DMS114 treated with DMSO at 0.1 percent for 48 hours (cell line): ENCODE measurements around the gene PALM.

Source experiments
- DNase-seq: peaks from one replicate; lab custom pipeline; 2025; ENCODE audit not compliant: unreplicated experiment; lab: John Stamatoyannopoulos, UW

Gene PALM

DNA sequence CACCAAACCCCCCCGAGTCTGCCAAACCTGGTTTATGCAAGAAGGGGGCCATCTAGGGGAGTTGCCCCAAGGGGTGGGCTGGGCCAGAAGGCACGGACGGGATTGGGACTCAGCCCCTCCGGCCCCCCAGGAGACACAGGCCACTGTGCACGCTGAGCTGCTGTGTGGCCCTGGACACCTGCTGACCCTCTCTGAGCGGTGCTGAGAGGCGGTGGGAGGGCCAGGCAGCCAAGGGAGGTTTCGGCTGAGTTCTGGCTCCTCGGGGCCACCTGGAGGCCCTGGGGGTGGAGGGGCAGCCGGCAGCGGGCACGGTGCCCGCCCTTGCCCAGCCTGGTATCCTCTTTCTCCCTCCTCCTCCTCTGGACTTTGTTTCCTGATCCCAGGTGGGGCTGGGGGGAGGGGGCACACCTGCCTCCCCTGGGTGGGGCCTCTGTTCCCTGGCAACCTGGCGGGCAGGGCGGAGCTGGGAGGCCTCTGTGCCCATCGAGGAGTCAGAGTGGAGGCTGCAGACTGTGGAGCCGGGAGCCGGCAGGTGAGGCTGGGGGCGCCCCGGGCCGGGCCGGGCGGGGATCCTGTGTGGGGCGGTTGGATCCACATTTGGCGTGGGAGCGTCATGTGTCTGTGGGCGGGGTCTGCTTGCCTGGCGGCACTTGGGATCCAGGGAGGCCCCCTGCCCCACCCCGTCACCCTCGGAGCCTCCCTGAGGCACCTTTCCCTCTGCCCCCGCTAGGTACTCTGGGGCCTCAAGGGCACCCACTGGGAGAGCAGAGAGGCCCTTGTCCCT is 42.1 kb downstream of the PALM start, which contains the start of gene MISP:
Gene MISP (plus strand): TSS at position 473 of the 784 bp plus-strand sequence. CDS start 5,835 bp downstream, outside the sequence.
- no peak for DNase-seq

DNA sequence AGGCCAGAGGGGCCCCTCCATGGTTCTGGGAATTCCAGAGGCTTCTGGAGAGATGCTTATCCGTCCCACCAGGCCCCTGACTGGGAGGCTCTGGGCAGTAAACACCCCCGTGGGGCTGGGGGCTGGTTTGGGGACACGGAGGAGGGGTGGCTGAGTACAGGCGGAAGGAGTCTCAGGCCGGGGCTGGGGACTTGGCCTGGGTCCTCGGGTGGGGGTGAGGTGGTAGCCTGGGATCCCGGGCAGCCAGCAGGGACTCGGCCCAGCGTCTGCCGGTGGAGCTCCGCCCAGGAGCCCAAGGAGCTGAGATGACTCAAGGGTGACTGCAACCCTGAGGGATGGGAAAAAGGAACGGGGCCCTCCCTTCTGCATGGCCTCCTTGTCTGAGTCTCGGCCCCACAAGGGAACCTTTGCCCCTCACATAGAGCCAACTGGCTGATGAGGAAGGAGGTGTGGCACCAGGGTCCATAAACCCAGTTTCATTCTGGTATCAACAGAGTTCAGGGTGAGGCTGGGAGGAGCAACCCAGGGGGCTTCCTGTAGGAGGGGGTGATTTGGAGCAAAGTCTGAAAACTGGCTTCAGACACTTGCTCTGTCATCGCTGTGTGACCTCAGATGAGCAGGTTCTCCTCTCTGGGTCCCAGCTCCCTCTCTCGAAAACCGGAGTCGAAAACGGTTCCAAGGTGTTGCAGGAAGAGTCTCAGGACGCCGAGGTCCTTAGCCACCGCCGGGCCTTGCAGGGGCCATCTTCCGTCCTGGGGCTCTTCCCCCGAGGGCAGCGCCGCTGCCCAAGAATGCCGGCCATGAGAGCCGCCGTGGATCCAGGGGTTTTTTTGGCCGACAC is 43.0 kb downstream of the PALM start:
- DNase-seq = no peak

DNA sequence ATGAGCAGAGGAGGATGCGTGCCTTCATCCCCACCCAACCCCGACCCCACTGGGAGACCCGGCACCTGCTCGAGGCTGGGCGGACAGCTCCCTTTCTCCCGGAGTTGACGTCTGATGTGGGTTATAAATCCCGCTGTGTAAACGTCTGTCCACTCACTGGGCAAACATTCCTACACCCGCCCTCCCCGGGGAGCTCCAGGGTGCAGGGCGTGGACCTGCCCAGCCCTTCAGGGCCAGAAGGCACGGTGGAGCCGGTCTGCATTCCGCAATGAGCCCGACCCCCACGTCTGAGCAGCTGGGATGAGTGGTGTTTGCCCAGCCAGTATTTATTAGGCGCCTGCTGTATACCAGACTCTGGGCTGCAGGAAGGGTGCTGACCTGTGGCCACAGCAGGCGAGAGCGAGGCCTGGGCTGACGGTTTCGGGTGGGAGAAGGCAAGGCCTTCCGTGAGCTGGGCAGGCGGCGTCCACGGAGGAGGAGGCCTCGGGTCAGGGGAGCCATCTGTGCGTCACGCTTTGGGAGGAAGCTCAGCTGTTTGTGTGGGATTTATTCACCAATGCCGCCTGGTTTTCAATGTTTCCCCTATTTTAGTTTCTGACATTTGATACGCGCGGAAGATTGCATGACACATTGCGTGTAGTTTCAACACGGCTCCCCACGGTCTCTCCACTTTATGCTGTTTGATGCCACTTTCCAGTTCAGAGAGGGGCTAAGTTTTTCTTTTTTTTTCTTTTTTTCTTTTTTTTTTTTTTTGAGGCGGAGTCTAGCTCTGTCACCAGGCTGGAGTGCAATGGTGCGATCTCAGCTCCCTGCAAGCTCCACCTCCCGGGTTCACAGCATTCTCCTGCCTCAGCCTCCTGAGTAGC is 44.1 kb downstream of the PALM start:
- DNase-seq = no peak

DNA sequence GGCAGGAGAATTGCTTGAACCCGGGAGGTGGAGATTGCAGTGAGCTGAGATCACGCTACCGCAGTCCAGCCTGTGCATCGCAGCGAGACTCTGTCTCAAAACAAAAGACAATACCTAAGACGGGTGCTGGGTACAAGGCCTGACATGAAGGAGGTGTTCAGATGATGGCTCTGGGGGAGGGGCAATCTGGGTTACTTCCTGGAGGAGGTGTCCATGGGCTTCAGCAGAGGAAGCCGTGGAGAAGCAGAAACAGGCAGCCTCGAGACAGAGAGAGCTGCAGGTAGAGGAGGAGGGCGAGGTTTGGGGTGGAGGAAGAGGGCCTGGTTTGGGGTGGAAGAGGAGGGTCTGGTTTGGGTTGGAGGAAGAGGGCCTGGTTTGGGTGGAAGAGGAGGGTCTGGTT is 45.8 kb downstream of the PALM start:
- no peak for DNase-seq

DNA sequence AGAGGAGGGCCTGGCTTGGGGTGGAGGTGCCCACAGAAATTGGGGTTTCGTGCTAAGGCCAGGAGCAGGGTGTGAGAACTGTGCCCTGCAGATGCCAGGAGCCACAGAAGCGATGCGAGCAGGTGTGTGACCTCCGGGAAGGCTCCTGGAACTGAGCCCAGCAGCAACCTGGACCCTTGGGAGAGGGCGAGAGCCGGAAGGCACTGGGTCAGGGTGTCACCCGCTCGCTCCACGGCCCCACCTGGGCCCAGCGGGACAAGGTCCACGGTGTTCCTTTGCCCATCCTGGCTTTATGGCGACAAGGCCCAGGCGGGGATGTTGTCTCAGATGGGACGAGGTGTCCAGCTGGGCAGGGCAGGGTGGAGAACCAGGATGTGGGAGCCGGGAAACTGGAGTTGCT is 46.3 kb downstream of the PALM start:
- no peak for DNase-seq

DNA sequence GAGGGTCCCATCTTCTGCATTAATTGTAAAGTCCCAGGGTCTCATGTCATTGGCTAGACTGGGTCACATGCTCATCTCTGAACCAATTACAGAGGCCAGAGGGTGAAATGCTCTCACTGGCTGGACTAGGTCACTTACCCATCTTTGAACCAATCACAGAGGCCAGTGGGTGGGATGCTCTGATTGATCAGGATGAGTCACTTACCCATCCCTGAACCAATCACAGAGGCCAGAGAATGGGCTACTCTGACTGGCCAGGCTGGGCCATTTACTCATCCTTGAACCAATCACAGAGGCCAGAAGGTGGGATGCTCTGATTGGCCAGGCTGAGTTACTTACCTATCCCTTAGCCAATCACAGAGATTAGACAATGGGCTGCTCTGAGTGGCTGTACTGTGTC is 47.5 kb downstream of the PALM start:
- DNase-seq = no peak

DNA sequence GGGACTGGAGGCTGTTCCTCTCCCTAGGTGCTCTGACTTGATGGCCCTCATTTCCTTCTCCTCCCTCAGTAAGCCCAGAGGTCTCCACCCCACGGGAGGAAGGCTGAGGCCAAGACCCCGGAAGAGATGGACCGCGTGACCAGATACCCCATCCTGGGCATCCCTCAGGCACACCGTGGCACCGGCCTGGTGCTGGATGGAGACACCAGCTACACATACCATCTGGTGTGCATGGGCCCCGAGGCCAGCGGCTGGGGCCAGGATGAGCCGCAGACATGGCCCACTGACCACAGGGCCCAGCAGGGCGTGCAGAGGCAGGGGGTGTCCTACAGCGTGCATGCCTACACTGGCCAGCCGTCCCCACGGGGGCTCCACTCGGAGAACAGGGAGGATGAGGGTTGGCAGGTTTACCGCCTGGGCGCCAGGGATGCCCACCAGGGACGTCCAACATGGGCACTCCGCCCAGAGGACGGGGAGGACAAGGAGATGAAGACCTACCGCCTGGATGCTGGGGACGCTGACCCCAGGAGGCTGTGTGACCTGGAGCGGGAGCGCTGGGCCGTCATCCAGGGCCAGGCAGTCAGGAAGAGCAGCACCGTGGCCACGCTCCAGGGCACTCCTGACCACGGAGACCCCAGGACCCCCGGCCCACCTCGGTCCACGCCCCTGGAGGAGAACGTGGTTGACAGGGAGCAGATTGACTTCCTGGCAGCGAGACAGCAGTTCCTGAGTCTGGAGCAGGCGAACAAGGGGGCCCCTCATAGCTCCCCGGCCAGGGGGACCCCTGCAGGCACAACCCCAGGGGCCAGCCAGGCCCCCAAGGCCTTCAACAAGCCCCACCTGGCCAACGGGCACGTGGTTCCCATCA is 48.3 kb downstream of the PALM start:
- DNase-seq = no peak

DNA sequence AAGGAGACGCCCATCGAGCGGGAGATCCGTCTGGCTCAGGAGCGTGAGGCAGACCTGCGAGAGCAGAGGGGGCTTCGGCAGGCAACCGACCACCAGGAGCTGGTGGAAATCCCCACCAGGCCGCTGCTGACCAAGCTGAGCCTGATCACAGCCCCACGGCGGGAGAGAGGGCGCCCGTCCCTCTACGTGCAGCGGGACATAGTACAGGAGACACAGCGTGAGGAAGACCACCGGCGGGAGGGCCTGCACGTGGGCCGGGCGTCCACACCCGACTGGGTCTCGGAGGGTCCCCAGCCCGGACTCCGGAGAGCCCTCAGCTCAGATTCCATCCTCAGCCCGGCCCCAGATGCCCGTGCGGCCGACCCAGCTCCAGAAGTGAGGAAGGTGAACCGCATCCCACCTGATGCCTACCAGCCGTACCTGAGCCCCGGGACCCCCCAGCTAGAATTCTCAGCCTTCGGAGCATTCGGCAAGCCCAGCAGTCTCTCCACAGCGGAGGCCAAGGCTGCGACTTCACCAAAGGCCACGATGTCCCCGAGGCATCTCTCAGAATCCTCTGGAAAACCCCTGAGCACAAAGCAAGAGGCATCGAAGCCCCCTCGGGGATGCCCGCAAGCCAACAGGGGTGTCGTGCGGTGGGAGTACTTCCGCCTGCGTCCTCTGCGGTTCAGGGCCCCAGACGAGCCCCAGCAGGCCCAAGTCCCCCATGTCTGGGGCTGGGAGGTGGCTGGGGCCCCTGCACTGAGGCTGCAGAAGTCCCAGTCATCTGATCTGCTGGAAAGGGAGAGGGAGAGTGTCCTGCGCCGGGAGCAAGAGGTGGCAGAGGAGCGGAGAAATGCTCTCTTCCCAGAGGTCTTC is 49.3 kb downstream of the PALM start:
- no peak for DNase-seq

DNA sequence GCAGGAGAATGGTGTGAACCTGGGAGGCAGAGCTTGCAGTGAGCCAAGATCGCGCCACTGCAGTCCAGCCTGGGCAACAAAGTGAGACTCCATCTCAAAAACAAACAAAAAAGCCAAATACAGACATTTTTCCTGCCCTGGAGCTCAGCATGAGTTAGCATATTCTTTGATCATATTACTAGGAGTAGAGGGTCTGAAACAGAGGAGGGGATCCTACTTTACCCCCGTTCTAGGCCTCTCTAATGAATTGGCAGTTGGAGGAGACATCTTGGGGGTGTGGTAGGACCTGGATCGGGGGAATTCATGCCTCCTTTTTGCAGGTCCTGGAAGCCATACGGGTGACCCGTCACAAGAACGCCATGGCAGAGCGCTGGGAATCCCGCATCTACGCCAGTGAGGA is 54.4 kb downstream of the PALM start:
- no peak for DNase-seq

DNA sequence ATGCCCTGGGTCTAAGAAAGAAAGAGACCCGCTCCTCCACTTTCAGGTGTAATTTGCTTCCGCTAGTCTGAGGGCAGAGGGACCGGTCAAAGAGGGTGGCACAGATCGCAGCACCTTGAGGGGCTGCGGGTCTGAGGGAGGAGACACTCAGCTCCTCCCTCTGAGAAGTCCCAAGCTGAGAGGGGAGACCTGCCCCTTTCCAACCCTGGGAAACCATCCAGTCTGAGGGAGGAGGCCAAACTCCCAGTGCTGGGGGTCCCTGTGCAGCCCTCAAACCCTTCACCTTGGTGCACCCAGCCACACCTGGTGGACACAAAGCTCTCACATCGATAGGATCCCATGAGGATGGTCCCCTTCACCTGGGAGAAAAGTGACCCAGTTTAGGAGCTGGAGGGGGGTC is 55.1 kb downstream of the PALM start:
- no peak for DNase-seq

DNA sequence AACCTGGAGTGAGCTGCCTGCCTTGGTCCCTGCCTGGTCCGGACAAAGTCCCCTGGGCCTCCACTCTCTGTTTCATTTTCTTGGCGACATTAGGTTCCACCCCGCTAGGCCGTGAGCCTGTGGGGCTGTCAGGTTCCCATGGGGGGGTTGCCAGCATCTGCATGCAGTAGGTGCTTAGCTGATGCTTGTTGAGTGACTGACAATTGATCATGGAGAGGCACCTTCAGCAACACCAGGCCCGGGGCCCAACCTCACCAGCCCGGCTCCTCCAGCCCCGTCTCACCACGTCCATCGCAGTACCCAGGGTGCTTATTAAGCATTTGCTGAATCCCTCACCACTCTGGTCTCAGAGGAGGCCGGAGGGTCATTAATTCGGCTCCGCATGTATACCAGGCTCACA is 55.6 kb downstream of the PALM start:
- DNase-seq = no peak

DNA sequence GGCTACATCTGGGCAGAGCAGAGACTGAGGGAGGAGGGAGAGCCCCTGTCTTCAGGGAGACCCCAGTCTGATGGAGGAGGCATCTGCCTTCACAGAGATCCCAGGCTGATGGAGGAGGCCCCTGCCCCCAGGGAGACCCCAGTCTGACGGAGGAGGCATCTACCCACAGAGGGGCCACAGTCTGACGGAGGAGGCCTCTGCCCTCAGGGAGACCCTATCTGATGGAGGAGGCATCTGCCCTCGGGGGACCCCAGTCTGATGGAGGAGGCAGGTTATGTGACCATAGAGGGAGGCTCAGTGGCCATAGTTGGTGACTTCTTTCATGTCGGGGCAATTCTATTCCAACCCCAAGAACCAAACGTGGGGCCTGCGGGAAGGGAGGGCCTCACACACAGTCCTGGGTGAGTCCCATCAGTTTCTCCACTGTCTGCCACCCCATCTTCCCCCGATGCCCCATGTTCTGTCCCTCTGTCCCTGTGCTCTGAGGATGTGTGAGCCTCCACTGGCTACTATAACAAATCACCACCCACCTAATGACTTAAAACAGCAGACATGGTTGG is 56.5 kb downstream of the PALM start:
- no peak for DNase-seq

DNA sequence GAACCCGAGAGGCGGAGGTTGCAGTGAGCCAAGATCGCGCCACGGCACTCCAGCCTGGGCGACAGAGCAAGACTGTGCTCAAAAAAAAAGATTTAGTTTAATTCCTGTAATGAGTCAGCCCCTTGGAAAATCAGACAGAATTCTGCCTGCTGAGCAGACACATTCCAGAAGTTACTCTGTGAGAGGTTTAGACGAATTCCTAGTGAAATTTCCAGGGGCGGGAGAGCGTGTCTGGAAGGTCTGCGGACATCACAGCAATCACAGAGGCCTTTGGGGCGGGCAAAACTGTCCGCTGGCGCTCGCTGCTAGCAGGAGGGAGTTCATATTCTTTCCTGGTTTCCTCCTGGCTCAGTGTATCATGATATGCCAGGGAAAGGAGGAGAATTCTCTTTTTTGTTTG is 59.7 kb downstream of the PALM start:
- DNase-seq = no peak

DNA sequence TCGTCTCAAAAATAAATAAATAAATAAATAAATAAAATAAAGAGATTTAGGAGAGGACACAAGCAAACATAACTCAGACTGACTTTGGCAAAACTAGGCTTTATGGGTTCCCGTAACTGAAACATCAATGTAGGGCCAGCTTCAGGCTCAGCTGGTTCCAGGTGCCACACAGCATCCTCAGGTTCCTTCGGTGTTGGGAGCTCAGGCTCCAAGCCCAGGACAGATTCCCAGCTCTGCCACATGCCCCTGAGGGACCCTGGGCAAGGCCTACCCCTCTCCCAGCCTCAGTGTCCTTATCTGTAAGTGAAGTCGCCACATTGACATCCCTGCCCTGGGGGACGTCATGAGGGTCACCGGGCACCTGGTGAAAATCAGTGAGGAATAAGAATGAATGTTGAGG is 60.9 kb downstream of the PALM start:
- no peak for DNase-seq

DNA sequence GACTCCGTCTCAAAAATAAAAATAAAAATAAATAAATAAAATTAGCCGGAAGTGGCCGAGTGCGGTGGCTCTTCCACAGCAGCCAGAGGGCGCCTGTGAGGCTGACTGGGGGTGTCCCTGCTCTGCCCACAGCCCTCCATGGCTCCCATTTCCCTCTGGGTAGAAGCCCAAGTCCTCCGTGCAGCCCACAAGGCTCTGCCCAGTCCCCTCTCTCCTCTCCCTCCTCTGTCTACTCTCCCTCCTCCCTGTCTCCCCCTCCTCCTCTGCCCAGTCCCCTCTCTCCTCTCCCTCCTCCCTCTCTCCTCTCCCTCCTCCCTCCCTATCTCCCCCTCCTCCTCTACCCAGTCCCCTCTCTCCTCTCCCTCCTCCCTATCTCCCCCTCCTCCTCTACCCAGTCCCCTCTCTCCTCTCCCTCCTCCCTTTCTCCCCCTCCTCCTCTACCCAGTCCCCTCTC is 62.6 kb downstream of the PALM start:
- DNase-seq = no peak

DNA sequence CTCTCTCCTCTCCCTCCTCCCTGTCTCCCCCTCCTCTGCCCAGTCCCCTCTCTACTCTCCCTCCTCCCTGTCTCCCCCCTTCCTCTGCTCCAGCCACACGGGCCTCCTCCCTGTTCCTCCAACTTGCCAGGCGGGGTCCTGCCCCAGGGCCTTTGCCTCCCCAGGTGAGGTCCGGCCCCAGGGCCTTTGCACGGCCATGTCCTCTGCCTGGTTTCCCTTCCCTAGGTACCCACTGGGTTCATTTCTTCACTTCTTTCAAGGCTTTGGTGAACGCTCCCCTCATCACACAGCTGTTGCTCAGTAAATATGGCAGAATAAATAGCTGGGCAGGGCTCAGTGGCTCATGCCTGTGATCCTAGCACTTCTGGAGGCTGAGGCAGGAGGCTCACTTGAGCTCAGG is 63.3 kb downstream of the PALM start:
- no peak for DNase-seq

DNA sequence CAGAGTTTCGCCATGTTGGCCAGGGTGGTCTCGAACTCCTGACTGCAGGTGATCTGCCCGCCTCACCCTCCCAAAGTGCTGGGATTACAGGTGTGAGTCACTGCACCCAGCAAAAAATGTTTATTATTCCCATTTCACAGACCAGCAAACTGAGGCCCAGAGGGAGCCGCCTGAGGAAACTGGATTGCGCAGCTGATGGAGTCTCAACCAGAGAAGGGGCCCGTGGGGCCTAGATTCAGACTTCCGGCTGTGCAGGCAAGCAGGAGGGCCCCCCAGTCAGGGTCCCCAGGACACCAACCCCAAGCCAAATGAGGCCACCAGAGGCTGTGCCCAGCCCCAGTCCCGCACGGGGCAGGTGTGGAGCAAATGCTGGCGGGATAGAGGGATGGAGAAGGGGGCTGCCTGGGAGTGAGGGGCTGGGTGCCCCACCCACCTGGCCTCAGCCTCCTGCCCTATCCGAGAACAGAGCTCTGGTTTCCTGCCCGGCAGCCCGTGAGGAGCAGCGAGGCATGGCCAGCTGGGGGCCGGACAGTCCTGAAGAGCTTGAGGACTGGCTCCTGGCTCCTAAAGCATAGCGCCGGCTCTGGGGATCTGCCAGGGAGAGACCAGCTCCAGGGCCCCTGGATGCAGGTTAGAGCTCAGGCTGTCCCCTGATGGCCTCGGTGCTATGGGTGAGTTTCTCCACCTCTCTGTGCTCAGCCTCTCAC is 64.1 kb downstream of the PALM start:
- no peak for DNase-seq

DNA sequence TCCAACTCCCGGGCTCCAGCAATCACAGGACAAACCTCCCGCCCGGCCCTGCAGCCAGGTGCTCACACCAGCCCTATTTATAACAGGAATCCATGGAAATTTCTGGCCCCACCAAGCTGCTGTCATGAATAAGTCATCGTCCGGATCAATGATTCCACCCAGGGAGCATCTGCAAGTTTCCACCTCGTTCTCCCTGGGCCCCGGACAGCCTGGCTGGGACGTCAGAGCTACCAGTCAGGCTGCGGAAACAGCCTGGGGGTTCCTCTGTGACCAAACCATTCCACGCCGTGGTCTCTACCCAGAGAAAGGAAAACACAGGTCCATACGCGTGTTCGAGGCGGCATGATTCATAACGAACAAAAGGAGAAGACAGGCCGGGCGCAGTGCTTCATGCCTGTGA is 67.8 kb downstream of the PALM start:
- DNase-seq = no peak
